Activated naive CD8-positive, alpha-beta T cell treated with anti-CD3 and anti-CD28 coated beads, Interleukin-2, amount 50 U/mL, for 24 hours (primary cell): ENCODE results near the gene RABL6.

Experiments
- ATAC-seq: fragments of 150-1000 bp; cut with Tn5 transposase; one replicate; pipeline ENCODE4 v1.10.0; 2021
- DNase-seq: peaks from one replicate; pipeline ENCODE4 v3.0.0; 2021
- H3K27ac Mint-ChIP-seq: one replicate; pipeline ENCODE4 v1.8.0; 2021; ENCODE audit warnings: mild to moderate bottlenecking, mixed read lengths
- H3K27me3 Mint-ChIP-seq: one replicate; pipeline ENCODE4 v1.8.0; 2021; ENCODE audit warnings: mixed read lengths
- H3K36me3 Mint-ChIP-seq: one replicate; pipeline ENCODE4 v1.8.0; 2021; ENCODE audit warnings: low read depth, mixed read lengths
- H3K4me1 Mint-ChIP-seq: one replicate; pipeline ENCODE4 v1.8.0; 2021; ENCODE audit warnings: mixed read lengths
- H3K4me3 Mint-ChIP-seq: one replicate; pipeline ENCODE4 v1.8.0; 2021; ENCODE audit warnings: mild to moderate bottlenecking, moderate library complexity, mixed read lengths
- H3K9me3 Mint-ChIP-seq: one replicate; pipeline ENCODE4 v1.8.0; 2021; ENCODE audit warnings: mixed read lengths

Gene RABL6

GRCh38 chr9:136885950-136886578 is 78.3 kb downstream of the RABL6 start, which contains the start of gene TRAF2:
TSS of gene TRAF2 (plus strand) at chr9:136886516. CDS start at chr9:136898741, 12,225 bp downstream.
- H3K27ac Mint-ChIP-seq, result peak within 1 kb of the TSS; percentile 89
- ATAC-seq, result peak; percentile 86
- peak within 1 kb of the TSS; percentile 95 for H3K4me3 Mint-ChIP-seq
- H3K4me1 Mint-ChIP-seq, result peaks cover 59% of the 10 kb centered on the region
- H3K9me3 Mint-ChIP-seq, result no peaks in the 10 kb centered on the region
- peak; percentile 98 for DNase-seq
- no peaks in the 10 kb centered on the region for H3K27me3 Mint-ChIP-seq
- peaks cover 2% of the 10 kb centered on the region for H3K36me3 Mint-ChIP-seq

DNA sequence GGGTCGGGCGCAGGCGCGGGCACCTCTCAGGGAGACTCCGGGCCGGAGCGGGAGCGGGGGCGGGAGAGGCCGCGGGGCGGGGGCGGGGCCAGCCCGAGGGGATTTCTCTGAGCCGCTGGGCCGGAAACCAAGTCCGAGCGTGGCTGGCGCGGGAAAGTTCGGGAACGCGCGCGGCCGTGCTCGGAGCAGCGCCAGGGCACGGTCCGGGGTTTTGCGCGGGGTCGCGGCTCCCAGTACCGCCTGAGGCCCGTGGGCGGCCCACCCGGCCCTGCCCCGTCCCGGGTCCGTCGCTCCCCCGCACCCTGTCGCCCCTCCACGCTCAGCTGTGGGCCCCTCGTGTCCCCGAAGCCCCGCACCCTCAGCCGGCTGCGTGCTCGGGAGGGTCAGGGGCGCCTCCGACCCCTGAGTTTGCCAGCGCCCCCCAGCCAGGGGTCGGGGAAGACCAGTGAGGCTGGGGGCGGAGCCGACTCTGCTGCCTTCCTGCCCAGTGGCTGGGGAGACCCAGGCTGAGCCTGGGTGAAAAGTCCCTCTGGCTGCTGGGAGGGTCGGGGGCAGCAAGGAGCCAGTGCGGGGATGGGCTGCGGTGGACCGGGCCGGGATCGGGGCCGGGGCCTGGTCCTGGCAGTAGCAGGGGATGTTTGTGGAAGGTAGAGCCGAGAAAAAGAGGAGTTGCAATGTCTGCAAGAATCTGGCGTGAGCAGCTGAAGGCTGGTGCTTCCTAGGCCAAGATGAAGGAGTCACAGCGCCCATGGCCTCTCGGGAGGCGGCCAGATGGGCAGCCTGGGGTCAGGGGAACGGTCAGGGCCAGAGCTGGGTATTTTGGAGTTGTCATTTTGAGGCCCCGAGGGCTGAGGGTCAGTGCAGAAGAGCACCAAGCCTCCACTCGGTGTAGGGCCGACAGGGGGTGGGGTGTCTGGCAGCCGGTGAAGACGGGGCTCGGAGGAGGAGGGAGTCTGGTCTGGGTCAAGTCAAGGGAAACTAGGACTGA is 79.2 kb downstream of the RABL6 start:
- Mint-ChIP-seq H3K36me3 (peaks cover 5% of the 10 kb centered on the region), H3K9me3 (no peaks in the 10 kb centered on the region), H3K4me1 (peaks cover 51% of the 10 kb centered on the region), H3K4me3 (peak overlapping the region; percentile 95), H3K27ac (peak overlapping the region; percentile 89), H3K27me3 (no peaks in the 10 kb centered on the region)
- ATAC-seq, result peak; percentile 1
- DNase-seq, result peak; percentile 51

DNA sequence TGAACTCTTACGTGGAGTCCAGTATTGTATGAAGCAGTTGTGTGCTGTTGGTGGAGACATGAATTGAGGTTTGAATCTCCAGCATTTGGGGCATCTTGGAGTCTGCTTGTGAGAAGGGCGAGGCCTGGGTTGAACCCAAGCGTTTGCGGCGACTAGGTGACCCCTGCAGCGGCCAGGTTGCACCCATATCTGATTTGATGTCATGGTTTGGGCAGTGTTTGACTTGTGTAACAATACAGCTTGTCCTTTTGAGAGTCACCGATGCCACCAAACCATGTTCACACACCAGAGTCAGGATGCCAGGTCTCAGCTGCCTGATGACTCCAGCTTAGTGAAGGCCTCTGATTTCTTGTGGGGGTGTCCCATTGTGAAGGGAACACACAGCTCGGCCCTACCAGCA is 80.7 kb downstream of the RABL6 start:
- H3K4me1 Mint-ChIP-seq, result peaks cover 40% of the 10 kb centered on the region
- H3K27ac Mint-ChIP-seq, result no peak overlapping the region
- no peak for DNase-seq
- no peak overlapping the region for H3K4me3 Mint-ChIP-seq
- no peaks in the 10 kb centered on the region for H3K27me3 Mint-ChIP-seq
- peaks cover 5% of the 10 kb centered on the region for H3K36me3 Mint-ChIP-seq
- no peaks in the 10 kb centered on the region for H3K9me3 Mint-ChIP-seq
- no peak for ATAC-seq

GRCh38 chr9:136889858-136890257 is 82.1 kb downstream of the RABL6 start:
- peaks cover 35% of the 10 kb centered on the region for H3K4me1 Mint-ChIP-seq
- no peaks in the 10 kb centered on the region for H3K27me3 Mint-ChIP-seq
- DNase-seq, result no peak
- no peak for ATAC-seq
- H3K4me3 Mint-ChIP-seq, result no peak overlapping the region
- H3K36me3 Mint-ChIP-seq, result peaks cover 15% of the 10 kb centered on the region
- H3K9me3 Mint-ChIP-seq, result no peaks in the 10 kb centered on the region
- H3K27ac Mint-ChIP-seq, result no peak overlapping the region

DNA sequence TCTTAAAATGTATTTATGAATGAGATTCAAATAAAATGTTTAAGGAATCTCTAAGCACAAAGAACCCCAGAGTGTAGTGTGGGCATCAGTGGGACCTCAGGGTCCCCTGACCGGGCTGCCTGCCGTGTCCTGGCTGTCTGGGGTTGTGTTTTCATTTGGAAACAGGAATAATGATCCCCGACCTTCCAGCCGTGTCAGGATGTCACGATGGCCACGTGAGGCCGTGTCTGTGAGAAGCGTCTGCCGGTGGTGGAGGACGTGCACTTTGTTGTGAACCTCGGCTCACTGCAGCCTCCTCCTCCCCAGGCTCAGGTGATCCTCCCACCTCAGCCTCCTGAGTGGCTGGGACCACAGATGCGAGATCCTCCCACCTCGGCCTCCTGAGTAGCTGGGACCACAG is 82.9 kb downstream of the RABL6 start:
- DNase-seq, result no peak
- no peak for ATAC-seq
- H3K4me1 Mint-ChIP-seq, result peaks cover 27% of the 10 kb centered on the region
- H3K4me3 Mint-ChIP-seq, result no peak overlapping the region
- no peaks in the 10 kb centered on the region for H3K9me3 Mint-ChIP-seq
- no peaks in the 10 kb centered on the region for H3K27me3 Mint-ChIP-seq
- peaks cover 15% of the 10 kb centered on the region for H3K36me3 Mint-ChIP-seq
- no peak overlapping the region for H3K27ac Mint-ChIP-seq
